ENCODE results near the gene CCDC172. TPM values are rescaled to one million over a fixed set of nuclear protein-coding genes. Genes with fewer than 3 reads are reported as not detected.
"Not testable (repeated sequence)": the region's sequence is repeated elsewhere in the genome, so short reads cannot be mapped to it uniquely, and the experiment has no call there.

CCDC172 gene
- polyA plus RNA-seq, 3 donors = not detected

GRCh38 chr10:116385311-116385710 lies 61.1 kb downstream of the CCDC172 start:
- peaks cover 0 to 4% (median 2%) of the 10 kb centered on the region in 3 donors for H3K27me3 Mint-ChIP-seq (ENCODE audit: low read depth in 3 of 3)
- no peaks in the 10 kb centered on the region for H3K36me3 Mint-ChIP-seq
- no peak overlapping the region for H3K4me3 ChIP-seq (replicated peaks in 1 of 3; ENCODE audit: low read depth in 2 of 3, low read length in 3 of 3)
- H3K36me3 ChIP-seq (replicated peaks in 1 of 2; ENCODE audit: control insufficient read depth in 1 of 2, insufficient read depth in 2 of 2, low read length in 2 of 2) = no peaks in the 10 kb centered on the region
- no peaks in the 10 kb centered on the region for H3K79me2 ChIP-seq (ENCODE audit: insufficient read depth, low read length)
- H3K9me3 Mint-ChIP-seq = no peaks in the 10 kb centered on the region
- H3K27ac Mint-ChIP-seq = no peak overlapping the region
- no peak overlapping the region for H2AFZ ChIP-seq (ENCODE audit: insufficient read depth, low read depth, low read length, poor library complexity, severe bottlenecking)
- no peaks in the 10 kb centered on the region for H3K27me3 ChIP-seq (ENCODE audit: control insufficient read depth in 2 of 2, insufficient read depth in 2 of 2, low read length in 2 of 2)
- H3K4me2 ChIP-seq (replicated peaks; ENCODE audit: extremely low read depth, low read length, poor library complexity, severe bottlenecking) = no peak overlapping the region
- TF ChIP-seq CTCF (IDR thresholded peaks at IDR 0.05) = no peak
- no peak overlapping the region for H3K27ac ChIP-seq (ENCODE audit: low read depth in 1 of 2, low read length in 2 of 2)
- H3K4me3 Mint-ChIP-seq = no peak overlapping the region
- H3K4me1 ChIP-seq (ENCODE audit: control insufficient read depth in 1 of 2, insufficient read depth in 2 of 2, low read length in 2 of 2) = no peaks in the 10 kb centered on the region
- H3K9me3 ChIP-seq (replicated peaks in 1 of 2; ENCODE audit: control insufficient read depth in 1 of 2, insufficient read depth in 1 of 2, low read length in 2 of 2) = no peaks in the 10 kb centered on the region
- H3K4me1 Mint-ChIP-seq = no peaks in the 10 kb centered on the region
- WGBS (ENCODE audit: insufficient coverage) = no CpG with 5 or more reads among the region's 2 CpGs
- H4K20me1 ChIP-seq (ENCODE audit: insufficient read depth, low read length) = no peaks in the 10 kb centered on the region
- no peak overlapping the region for H3K9ac ChIP-seq (ENCODE audit: insufficient read depth, low read length, poor library complexity, severe bottlenecking)
- intact Hi-C loops (cut with micrococcal nuclease) = no loop called here
- no peak for DNase-seq

- no peaks in the 10 kb centered on the region for H3K36me3 ChIP-seq (replicated peaks in 1 of 2; ENCODE audit: control insufficient read depth in 1 of 2, insufficient read depth in 2 of 2, low read length in 2 of 2)
- no peak overlapping the region for H3K4me2 ChIP-seq (replicated peaks; ENCODE audit: extremely low read depth, low read length, poor library complexity, severe bottlenecking)
- H2AFZ ChIP-seq (ENCODE audit: insufficient read depth, low read depth, low read length, poor library complexity, severe bottlenecking) = no peak overlapping the region
- H3K27ac ChIP-seq (ENCODE audit: low read depth in 1 of 2, low read length in 2 of 2) = no peak overlapping the region
- no peaks in the 10 kb centered on the region for H3K36me3 Mint-ChIP-seq
- H3K4me1 Mint-ChIP-seq = no peaks in the 10 kb centered on the region
- no peaks in the 10 kb centered on the region for H3K9me3 Mint-ChIP-seq
- H3K4me3 ChIP-seq (replicated peaks in 1 of 3; ENCODE audit: low read depth in 2 of 3, low read length in 3 of 3) = no peak overlapping the region
- no peaks in the 10 kb centered on the region for H3K9me3 ChIP-seq (replicated peaks in 1 of 2; ENCODE audit: control insufficient read depth in 1 of 2, insufficient read depth in 1 of 2, low read length in 2 of 2)
- TF ChIP-seq CTCF (IDR thresholded peaks at IDR 0.05) = peak; percentile 56
- no peaks in the 10 kb centered on the region for H3K27me3 ChIP-seq (ENCODE audit: control insufficient read depth in 2 of 2, insufficient read depth in 2 of 2, low read length in 2 of 2)
- no peak overlapping the region for H3K9ac ChIP-seq (ENCODE audit: insufficient read depth, low read length, poor library complexity, severe bottlenecking)
- peaks cover 0 to 4% (median 4%) of the 10 kb centered on the region in 3 donors for H3K27me3 Mint-ChIP-seq (ENCODE audit: low read depth in 3 of 3)
- intact Hi-C loops (cut with micrococcal nuclease) = no loop called here
- WGBS (ENCODE audit: insufficient coverage) = no CpG with 5 or more reads among the region's 1 CpG
- DNase-seq = no peak
- H3K4me3 Mint-ChIP-seq = no peak overlapping the region
- no peaks in the 10 kb centered on the region for H4K20me1 ChIP-seq (ENCODE audit: insufficient read depth, low read length)
- H3K27ac Mint-ChIP-seq = no peak overlapping the region
- no peaks in the 10 kb centered on the region for H3K4me1 ChIP-seq (ENCODE audit: control insufficient read depth in 1 of 2, insufficient read depth in 2 of 2, low read length in 2 of 2)
- H3K79me2 ChIP-seq (ENCODE audit: insufficient read depth, low read length) = no peaks in the 10 kb centered on the region
Measured at GRCh38 chr10:116385994-116386809, 62.0 kb downstream of the CCDC172 start.

GRCh38 chr10:116393246-116393831 lies 69.1 kb downstream of the CCDC172 start:
- DNase-seq; H3K27me3 Mint-ChIP-seq (ENCODE audit: low read depth in 3 of 3); H3K9me3 ChIP-seq (replicated peaks in 1 of 2; ENCODE audit: control insufficient read depth in 1 of 2, insufficient read depth in 1 of 2, low read length in 2 of 2); H4K20me1 ChIP-seq (ENCODE audit: insufficient read depth, low read length); H3K4me2 ChIP-seq (replicated peaks; ENCODE audit: extremely low read depth, low read length, poor library complexity, severe bottlenecking); H3K36me3 Mint-ChIP-seq; H2AFZ ChIP-seq (ENCODE audit: insufficient read depth, low read depth, low read length, poor library complexity, severe bottlenecking); H3K4me1 Mint-ChIP-seq; intact Hi-C loops (cut with micrococcal nuclease); H3K4me3 Mint-ChIP-seq; H3K27ac Mint-ChIP-seq; H3K4me3 ChIP-seq (replicated peaks in 1 of 3; ENCODE audit: low read depth in 2 of 3, low read length in 3 of 3); H3K27ac ChIP-seq (ENCODE audit: low read depth in 1 of 2, low read length in 2 of 2); H3K79me2 ChIP-seq (ENCODE audit: insufficient read depth, low read length); H3K27me3 ChIP-seq (ENCODE audit: control insufficient read depth in 2 of 2, insufficient read depth in 2 of 2, low read length in 2 of 2); H3K36me3 ChIP-seq (replicated peaks in 1 of 2; ENCODE audit: control insufficient read depth in 1 of 2, insufficient read depth in 2 of 2, low read length in 2 of 2); H3K9ac ChIP-seq (ENCODE audit: insufficient read depth, low read length, poor library complexity, severe bottlenecking); H3K4me1 ChIP-seq (ENCODE audit: control insufficient read depth in 1 of 2, insufficient read depth in 2 of 2, low read length in 2 of 2): not testable (repeated sequence)
- peaks cover 0 to 12% (median 5%) of the 10 kb centered on the region in 7 donors for H3K9me3 Mint-ChIP-seq
- 97% methylated on average over 28 of the region's 43 CpGs for WGBS (ENCODE audit: insufficient coverage)

Data from CD14-positive monocyte (primary cell).